ENCODE measurements around the gene PLCB3. TPM values are rescaled to one million over a fixed set of nuclear protein-coding genes. Genes with fewer than 3 reads are reported as not detected.

PLCB3 gene
- total and polyA plus RNA-seq, 2 experiments from 2014 or later, result 10.6 to 24.7 TPM

DNA sequence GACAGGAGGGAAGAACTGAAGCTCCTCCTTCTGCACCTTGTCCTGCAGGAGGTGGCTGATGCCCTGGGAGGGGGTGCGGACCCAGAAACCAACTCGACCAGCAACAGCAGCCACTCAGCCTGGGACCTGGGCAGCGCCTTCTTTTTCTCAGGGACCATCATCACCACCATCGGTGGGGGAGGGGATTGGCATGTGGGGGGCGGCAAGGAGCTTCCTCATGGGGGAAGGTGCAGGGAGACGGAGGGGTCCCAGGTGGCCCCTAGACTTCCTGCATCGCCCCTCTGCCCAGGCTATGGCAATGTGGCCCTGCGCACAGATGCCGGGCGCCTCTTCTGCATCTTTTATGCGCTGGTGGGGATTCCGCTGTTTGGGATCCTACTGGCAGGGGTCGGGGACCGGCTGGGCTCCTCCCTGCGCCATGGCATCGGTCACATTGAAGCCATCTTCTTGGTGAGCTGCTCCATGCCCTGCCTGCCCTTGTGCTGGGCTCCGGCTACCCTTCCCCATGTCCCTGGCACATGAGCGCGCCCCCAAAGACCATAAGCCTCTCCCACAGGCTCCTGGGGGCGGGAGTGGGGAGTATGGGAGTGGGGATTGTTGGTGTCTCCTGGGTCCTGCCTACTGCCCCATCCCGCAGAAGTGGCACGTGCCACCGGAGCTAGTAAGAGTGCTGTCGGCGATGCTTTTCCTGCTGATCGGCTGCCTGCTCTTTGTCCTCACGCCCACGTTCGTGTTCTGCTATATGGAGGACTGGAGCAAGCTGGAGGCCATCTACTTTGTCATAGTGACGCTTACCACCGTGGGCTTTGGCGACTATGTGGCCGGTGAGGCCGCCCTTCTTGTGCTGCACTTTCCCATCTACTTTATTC is 45.7 kb downstream of the PLCB3 start:
- no peak overlapping the region for H3K4me3 ChIP-seq
- no peak for DNase-seq (ENCODE audit: low read depth in 1 of 2, low spot score in 1 of 2)

GRCh38 chr11:64297699-64298358 is 46.5 kb downstream of the PLCB3 start:
- Histone ChIP-seq H3K36me3 (no peaks in the 10 kb centered on the region), H3K9me3 (ENCODE audit: low read depth) (no peaks in the 10 kb centered on the region), H3K27me3 (peaks cover 92% of the 10 kb centered on the region), H3K4me3 (no peak overlapping the region), H3K27ac (no peak overlapping the region), H3K4me1 (ENCODE audit: low read depth) (no peaks in the 10 kb centered on the region)
- DNase-seq (ENCODE audit: low read depth in 1 of 2, low spot score in 1 of 2), result no peak
- no peak for TF ChIP-seq CTCF (IDR thresholded peaks at IDR 0.05; ENCODE audit: low read depth, low read length)

More for the DNA sequence above, 45.7 kb downstream of the PLCB3 start:
- Histone ChIP-seq H3K27me3 (peaks cover 100% of the 10 kb centered on the region), H3K4me1 (ENCODE audit: low read depth) (no peaks in the 10 kb centered on the region), H3K27ac (no peak overlapping the region), H3K36me3 (no peaks in the 10 kb centered on the region), H3K9me3 (ENCODE audit: low read depth) (no peaks in the 10 kb centered on the region)
- TF ChIP-seq CTCF (IDR thresholded peaks at IDR 0.05; ENCODE audit: low read depth, low read length), result no peak

- H3K36me3 ChIP-seq, result no peaks in the 10 kb centered on the region
- peak overlapping the region; percentile 3 for H3K4me3 ChIP-seq
- no peaks in the 10 kb centered on the region for H3K9me3 ChIP-seq (ENCODE audit: low read depth)
- H3K27me3 ChIP-seq, result peaks cover 78% of the 10 kb centered on the region
- no peak overlapping the region for H3K27ac ChIP-seq
- peaks cover 4% of the 10 kb centered on the region for H3K4me1 ChIP-seq (ENCODE audit: low read depth)
- TF ChIP-seq CTCF (IDR thresholded peaks at IDR 0.05; ENCODE audit: low read depth, low read length), result no peak
- peak; percentile 30 to 42 for DNase-seq (ENCODE audit: low read depth in 1 of 2, low spot score in 1 of 2)
These were observed 47.9 kb downstream of the PLCB3 start for GRCh38 chr11:64298966-64299846.

DNA sequence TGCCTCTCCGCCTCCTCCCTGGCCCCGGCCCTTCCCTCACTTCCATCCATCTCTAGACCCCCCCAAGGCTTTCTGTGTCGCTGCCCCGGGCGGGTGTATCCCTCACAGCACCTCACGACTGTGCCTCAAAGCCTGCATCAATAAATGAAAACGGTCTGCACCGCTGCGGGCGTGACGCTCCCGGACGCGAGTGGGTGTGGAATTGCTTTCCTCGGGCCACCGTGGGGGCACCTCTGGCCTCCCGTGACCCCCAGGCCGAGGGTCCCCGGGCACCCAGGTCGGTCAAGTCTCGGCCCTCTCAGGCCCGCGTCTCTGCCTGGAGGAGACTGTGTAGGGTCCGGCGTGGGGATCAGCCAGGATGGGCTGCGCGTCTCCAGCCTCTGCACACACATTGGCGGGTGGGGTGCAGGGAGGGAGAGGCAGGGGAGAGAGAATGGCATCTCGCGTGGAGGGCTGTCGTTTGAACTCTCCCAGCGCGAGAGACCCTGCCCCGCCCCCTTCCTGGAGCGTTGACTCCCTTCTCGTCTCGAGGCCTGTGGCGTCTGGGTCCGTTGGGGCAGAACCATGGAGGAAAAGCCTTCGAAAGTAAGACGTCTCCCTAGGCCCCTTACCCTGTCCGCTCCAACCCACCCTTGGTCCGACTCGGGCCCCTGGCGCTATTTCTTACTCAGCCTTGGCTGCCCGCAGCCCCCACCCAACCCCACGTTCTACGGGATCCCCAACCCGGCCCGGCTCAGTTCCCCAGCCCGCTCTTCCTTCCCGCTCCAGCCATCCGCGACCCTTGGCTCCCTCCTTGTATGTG is 48.7 kb downstream of the PLCB3 start, which contains the start of gene CATSPERZ:
CATSPERZ (plus strand) TSS at position 512 of the 802 bp plus-strand sequence; CDS start at position 565, 53 bp downstream.
- DNase-seq (ENCODE audit: low read depth in 1 of 2, low spot score in 1 of 2), result no peak
- TF ChIP-seq CTCF (IDR thresholded peaks at IDR 0.05; ENCODE audit: low read depth, low read length), result no peak
- Histone ChIP-seq H3K36me3 (no peaks in the 10 kb centered on the region), H3K4me1 (ENCODE audit: low read depth) (peaks cover 4% of the 10 kb centered on the region), H3K9me3 (ENCODE audit: low read depth) (no peaks in the 10 kb centered on the region), H3K27me3 (peaks cover 70% of the 10 kb centered on the region), H3K4me3 (peak within 1 kb of the TSS; percentile 3), H3K27ac (no peak within 1 kb of the TSS)

Measured in cardiac muscle cell (in vitro differentiated cells and primary cell).